GM12872 (cell line): ENCODE measurements around the gene LAMB3.

ENCODE experiments used
- TF ChIP-seq, protein P1 (sequence below): IDR thresholded peaks from 3 replicates; pipeline ENCODE4 v1.5.1; 2011; ENCODE audit warnings: low read depth, mild to moderate bottlenecking, low read length, moderate library complexity; ENCODE audit not compliant: insufficient read depth

Gene LAMB3

DNA sequence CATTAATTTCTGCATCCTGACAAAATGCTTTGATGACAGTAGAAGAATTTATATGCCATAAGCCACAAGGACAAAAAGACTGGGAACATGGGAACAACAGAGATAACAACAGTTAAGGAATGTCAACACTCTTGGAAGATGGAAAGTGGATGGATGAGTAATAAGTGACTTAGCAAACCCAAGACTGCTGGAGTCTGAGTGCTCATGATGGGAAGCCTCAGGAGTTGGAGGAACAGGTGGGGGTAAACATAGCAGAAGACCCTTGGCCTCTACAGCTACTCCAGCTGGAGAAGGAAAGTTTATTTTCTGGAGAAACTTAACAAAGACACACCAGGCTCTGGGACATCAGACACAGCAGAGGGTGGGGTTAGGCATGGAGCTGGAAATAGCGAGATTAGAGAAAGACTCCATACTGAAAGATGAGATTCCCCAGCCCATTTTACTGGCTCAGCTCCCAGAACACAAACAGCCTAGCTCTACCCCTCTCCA lies 36.6 kb upstream of the LAMB3 start:
- TF ChIP-seq, protein P1, sequence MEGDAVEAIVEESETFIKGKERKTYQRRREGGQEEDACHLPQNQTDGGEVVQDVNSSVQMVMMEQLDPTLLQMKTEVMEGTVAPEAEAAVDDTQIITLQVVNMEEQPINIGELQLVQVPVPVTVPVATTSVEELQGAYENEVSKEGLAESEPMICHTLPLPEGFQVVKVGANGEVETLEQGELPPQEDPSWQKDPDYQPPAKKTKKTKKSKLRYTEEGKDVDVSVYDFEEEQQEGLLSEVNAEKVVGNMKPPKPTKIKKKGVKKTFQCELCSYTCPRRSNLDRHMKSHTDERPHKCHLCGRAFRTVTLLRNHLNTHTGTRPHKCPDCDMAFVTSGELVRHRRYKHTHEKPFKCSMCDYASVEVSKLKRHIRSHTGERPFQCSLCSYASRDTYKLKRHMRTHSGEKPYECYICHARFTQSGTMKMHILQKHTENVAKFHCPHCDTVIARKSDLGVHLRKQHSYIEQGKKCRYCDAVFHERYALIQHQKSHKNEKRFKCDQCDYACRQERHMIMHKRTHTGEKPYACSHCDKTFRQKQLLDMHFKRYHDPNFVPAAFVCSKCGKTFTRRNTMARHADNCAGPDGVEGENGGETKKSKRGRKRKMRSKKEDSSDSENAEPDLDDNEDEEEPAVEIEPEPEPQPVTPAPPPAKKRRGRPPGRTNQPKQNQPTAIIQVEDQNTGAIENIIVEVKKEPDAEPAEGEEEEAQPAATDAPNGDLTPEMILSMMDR, result no peak

DNA sequence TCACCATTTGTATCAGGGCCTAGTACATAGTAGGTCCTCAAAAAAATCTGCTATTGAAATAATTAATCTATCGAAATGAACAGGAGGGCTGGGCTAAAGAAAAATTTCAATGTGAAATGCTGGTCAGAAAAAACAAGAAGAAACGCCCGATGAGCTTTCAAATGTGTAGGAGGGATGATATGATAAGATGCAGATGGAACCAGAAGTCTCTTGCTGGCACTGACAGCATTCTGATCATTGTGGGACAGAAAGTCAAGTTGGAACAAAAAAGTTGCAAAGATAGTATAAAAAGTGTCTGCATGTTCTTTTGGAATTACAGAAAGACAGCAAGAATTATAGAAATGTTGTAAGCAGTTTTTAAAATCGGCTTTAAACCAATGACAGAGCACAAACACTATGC lies 34.1 kb upstream of the LAMB3 start:
- TF ChIP-seq, protein P1, result no peak

DNA sequence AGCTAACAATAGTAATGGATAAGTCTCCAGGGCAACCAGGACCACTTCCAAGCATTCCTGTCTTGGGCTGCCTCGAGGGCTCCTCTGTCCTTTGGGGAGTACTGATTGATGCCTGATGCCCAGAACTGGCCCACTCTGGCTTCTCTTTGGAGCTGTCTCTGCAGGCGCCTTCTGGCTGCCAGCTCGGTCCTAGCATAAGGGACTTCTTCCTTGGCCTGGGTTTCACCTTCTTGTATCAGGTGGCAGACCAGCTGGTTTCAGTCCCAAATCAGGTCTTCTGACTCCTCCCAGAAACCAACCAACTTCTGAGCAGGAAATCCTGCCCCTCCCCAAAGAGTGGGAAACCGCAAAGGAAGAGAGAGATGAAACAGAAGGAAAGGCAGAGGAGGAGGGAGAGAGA lies 33.6 kb upstream of the LAMB3 start:
- TF ChIP-seq, protein P1, result no peak

DNA sequence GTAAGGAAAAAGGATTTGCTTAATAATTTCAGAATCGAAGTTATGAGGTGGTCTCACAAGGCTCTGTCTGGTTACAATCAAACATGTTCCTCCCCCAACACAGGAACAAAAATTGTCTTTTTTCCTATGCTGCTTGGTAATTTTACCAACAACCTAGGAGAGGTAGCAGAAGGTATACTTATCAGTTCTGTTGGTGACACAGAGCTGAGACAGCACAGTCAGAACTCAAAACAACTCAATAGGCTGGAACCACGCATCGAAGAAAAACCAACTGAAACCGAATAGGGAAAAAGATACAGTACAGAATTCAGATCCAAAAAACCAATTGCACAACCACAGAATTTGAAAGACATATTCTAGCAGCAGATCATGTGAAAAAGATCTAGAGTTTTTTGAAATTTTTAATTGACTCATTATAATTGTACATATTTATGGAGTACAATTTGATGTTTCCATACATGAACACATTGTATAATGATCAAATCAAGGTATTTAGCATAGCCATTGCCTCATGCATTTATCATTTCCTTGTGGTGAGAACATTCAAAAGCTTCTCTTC lies 26.8 kb upstream of the LAMB3 start:
- TF ChIP-seq, protein P1, result no peak

DNA sequence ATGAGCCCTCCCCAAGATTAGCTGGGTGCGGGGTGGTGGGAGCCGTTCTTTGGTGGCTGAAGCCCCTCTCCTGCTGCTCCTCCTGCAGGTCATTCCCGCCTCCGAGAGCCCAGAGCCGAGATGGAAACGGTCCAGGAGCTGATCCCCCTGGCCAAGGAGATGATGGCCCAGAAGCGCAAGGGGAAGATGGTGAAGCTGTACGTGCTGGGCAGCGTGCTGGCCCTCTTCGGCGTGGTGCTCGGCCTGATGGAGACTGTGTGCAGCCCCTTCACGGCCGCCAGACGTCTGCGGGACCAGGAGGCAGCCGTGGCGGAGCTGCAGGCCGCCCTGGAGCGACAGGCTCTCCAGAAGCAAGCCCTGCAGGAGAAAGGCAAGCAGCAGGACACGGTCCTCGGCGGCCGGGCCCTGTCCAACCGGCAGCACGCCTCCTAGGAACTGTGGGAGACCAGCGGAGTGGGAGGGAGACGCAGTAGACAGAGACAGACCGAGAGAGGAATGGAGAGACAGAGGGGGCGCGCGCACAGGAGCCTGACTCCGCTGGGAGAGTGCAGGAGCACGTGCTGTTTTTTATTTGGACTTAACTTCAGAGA lies 23.4 kb upstream of the LAMB3 start:
- TF ChIP-seq, protein P1, result no peak

DNA sequence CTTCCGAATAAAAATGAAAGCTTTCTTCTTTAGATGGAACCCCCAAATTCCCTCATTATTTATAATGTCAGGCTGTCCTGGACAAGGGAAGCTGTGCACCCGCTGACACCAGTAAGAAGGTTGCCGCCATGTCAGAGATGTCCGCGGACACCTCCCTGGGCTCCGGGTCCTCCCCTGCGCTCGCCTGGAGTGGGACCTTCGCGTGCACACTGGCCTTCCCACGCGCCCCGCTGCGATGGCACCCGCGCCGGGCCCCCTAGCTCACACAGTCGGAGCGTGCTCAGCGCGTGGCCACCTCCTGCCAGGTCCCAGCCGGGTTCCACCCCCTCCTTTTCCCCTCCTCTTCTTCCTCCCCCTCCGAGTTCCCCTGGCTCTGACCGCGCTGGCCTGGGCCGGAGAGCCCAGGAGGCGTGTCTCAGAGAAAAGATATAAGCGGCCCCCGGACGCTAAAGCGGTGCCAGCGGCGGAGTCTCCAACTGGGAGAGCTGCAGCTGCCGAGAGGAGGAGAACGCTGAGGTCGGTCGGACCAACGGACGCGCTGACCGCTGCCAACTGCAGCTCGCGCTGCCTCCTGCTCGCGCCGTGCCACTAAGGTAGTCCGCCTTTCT lies 22.8 kb upstream of the LAMB3 start, which contains the start of gene G0S2:
TSS of gene G0S2 (plus strand) at position 456 of the 608 bp plus-strand sequence. CDS start 273 bp downstream, outside the sequence.
- TF ChIP-seq, protein P1, result no peak

DNA sequence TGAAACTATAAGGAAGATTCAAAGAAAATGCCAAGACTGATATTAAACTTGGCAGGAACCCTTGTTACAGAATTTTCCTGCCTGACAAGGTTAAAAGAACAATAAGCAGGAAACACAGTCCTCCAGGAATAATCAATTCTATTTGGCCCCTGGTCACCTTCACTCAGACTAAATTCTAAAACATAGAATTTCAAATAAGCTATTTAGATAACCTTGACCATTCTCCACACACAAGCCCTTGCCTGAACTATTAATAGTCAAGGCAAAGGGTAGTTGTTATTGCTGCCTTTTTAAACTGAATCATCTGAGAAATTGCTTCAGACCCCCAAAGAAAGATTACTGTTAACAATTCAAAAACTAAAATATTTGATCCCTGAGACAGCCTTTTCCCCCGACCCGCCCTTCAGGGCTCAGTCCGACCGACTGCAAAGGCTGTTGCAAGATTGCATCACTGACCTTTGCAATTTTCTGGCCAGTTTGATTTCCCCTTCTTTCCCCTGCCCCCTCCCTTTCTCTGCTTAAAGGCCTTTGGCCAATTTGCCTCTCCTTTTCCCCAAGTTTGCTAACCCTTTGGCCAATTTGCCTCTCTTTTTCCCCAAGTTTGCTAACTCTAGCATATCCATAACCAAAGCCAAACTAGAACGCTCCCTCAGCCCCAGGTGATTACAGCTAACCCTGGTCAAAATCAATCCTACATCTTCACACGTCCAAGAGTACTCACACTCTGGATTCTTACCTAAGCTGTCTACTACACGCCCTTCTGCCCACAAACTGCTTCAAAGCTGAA lies 21.6 kb upstream of the LAMB3 start:
- TF ChIP-seq, protein P1, result no peak
